K562 (cell line): ENCODE measurements around the gene PLD3. TPM values are rescaled to one million over a fixed set of nuclear protein-coding genes. Genes with fewer than 3 reads are reported as not detected.

Experiments used
- ATAC-seq: fragments of 200-7000 bp; cut with Tn5 transposase; 3 replicates; pipeline ENCODE4 v1.9.1; 2020; ENCODE audit warnings: moderate library complexity
- BruUV-seq: library from RNA; stranded (reverse); fragments of 400-500 nt; replicated peaks from 2 replicates; lab custom pipeline; 2021; lab: Mats Ljungman, UMichigan
- CTCF ChIA-PET: fragments of 300-600 bp; formaldehyde crosslinking; extraction: SDS; loops from one replicate; lab custom pipeline; 2021; ENCODE audit warnings: low intra/inter-chr PET ratio; lab: Yijun Ruan, JAX
- POLR2A ChIA-PET: fragments of 300-600, 350-650 bp; sonication (Branson Sonifier 250); formaldehyde crosslinking; extraction: SDS; loops from one replicate; lab custom pipeline; 2021; ENCODE audit warnings: antibody characterized with exemption, inconsistent platforms; lab: Yijun Ruan, JAX
- DNase-seq, 4 experiments: peaks; one replicate each; pipeline versions ENCODE4 v3.0.0 to v3.0.0-alpha.2; 2011 to 2018; ENCODE audit warnings: low spot score in 3 of 4, mixed read lengths in 3 of 4; ENCODE audit errors: extremely low read depth in 1 of 4
- FAIRE-seq: peaks from 2 replicates; lab custom pipeline; 2011; peaks lifted over from hg19 to GRCh38; lab: Jason Lieb, UNC
- H2AFZ ChIP-seq: 2 replicates; pipeline ENCODE4 v1.6.0; 2011; ENCODE audit warnings: low read depth, low read length, control low read depth, inconsistent platforms
- H3K27ac ChIP-seq: fragments of 200-600 bp; 3 replicates; pipeline ENCODE4 v1.8.0; 2011; ENCODE audit warnings: low read depth, mild to moderate bottlenecking, control low read depth, inconsistent platforms, low read length, moderate library complexity, mixed read lengths; ENCODE audit errors: extremely low read depth
- H3K27me3 ChIP-seq, 2 experiments: fragments of 300-600 bp in 1 of 2; 2 replicates in 1 of 2; 3 replicates in 1 of 2; pipeline versions ENCODE4 v1.6.0 to v1.8.0; 2011; ENCODE audit warnings: inconsistent platforms in 2 of 2, low read length in 2 of 2, mild to moderate bottlenecking in 1 of 2, mixed read lengths in 1 of 2, moderate library complexity in 1 of 2; ENCODE audit not compliant: control insufficient read depth in 2 of 2, insufficient read depth in 2 of 2
- H3K36me3 ChIP-seq: fragments of 300-600 bp; 3 replicates; pipeline ENCODE4 v1.8.0; 2011; ENCODE audit warnings: mild to moderate bottlenecking, low read length, inconsistent platforms; ENCODE audit not compliant: control insufficient read depth, insufficient read depth
- H3K4me1 ChIP-seq, 2 experiments: fragments of 200-600 bp in 1 of 2; replicated peaks in 1 of 2; 2 replicates in 1 of 2; 3 replicates in 1 of 2; pipeline versions ENCODE4 v1.5.1 to v1.8.0; 2011; ENCODE audit warnings: inconsistent platforms in 2 of 2, low read length in 2 of 2, mild to moderate bottlenecking in 1 of 2, mixed read lengths in 1 of 2, moderate library complexity in 1 of 2; ENCODE audit not compliant: control insufficient read depth in 2 of 2, insufficient read depth in 2 of 2
- H3K4me2 ChIP-seq: 2 replicates; pipeline ENCODE4 v1.6.1; 2011; ENCODE audit warnings: low read length, control low read depth, inconsistent platforms, mixed read lengths; ENCODE audit not compliant: insufficient read depth
- H3K4me3 ChIP-seq: fragments of 200-600 bp; sonication (generic), shearing (Covaris generic); 2 replicates; pipeline ENCODE4 v1.5.1; 2016; ENCODE audit warnings: control low read depth, inconsistent platforms
- H3K79me2 ChIP-seq: fragments of 200-600 bp; 3 replicates; pipeline ENCODE4 v1.8.0; 2011; ENCODE audit warnings: low read length, inconsistent platforms; ENCODE audit not compliant: control insufficient read depth, insufficient read depth
- H3K9ac ChIP-seq, 2 experiments: 2 replicates each; pipeline versions ENCODE4 v1.6.0 to v1.6.1; 2011; ENCODE audit warnings: low read depth in 2 of 2, low read length in 2 of 2, control low read depth in 1 of 2, inconsistent platforms in 1 of 2, mild to moderate bottlenecking in 1 of 2, mixed read lengths in 1 of 2; ENCODE audit not compliant: insufficient read depth in 1 of 2
- H3K9me1 ChIP-seq: one replicate; pipeline ENCODE4 v1.6.0; 2011; ENCODE audit warnings: inconsistent platforms, mild to moderate bottlenecking, low read length, moderate library complexity; ENCODE audit not compliant: control insufficient read depth, insufficient read depth
- H3K9me3 ChIP-seq: replicated peaks from 2 replicates; pipeline ENCODE4 v1.5.1; 2011; ENCODE audit warnings: low read depth, low read length, inconsistent platforms; ENCODE audit not compliant: control insufficient read depth, insufficient read depth
- H4K20me1 ChIP-seq: replicated peaks from 2 replicates; pipeline ENCODE4 v1.6.1; 2011; ENCODE audit warnings: low read length, inconsistent platforms, mixed read lengths; ENCODE audit not compliant: control insufficient read depth, insufficient read depth
- ADNP ChIP-seq: fragments of 200-800 bp; sonication (Bioruptor generic); IDR thresholded peaks from 2 replicates; pipeline ENCODE4 v1.6.1; 2016; ENCODE audit warnings: missing genetic modification characterization, missing compliant biosample characterization
- ARID3B ChIP-seq: fragments of 250-450 bp; sonication (Bioruptor Pico); IDR thresholded peaks from 2 replicates; pipeline ENCODE4 v1.4.0; 2020; ENCODE audit warnings: borderline replicate concordance
- BCOR ChIP-seq: fragments of 450-650 bp; IDR thresholded peaks from 2 replicates; pipeline ENCODE4 v1.6.1; 2016
- CHCHD3 ChIP-seq: fragments of 250-450 bp; sonication (Bioruptor Pico); IDR thresholded peaks from 2 replicates; pipeline ENCODE4 v2.1.2; 2022; ENCODE audit warnings: mild to moderate bottlenecking
- CHD4 ChIP-seq: fragments of 200-600 bp; sonication (generic); IDR thresholded peaks from 3 replicates; pipeline ENCODE4 v1.6.1; 2012; ENCODE audit warnings: low read depth, mild to moderate bottlenecking, mixed read lengths, low read length, inconsistent platforms; ENCODE audit not compliant: insufficient read depth, insufficient replicate concordance, poor library complexity, severe bottlenecking
- HDAC2 ChIP-seq: fragments of 450-650 bp; IDR thresholded peaks from 2 replicates; pipeline ENCODE4 v1.6.1; 2016; ENCODE audit warnings: mild to moderate bottlenecking
- HMG20A ChIP-seq: fragments of 450-650 bp; formaldehyde crosslinking; conservative IDR thresholded peaks from 2 replicates; pipeline ENCODE4 v1.4.0; 2020; ENCODE audit warnings: mild to moderate bottlenecking, mixed read lengths
- MYC ChIP-seq, 2 experiments: fragments of 250-450 bp in 1 of 2; sonication (Bioruptor Pico) in 1 of 2; IDR thresholded peaks; 2 replicates each; pipeline versions ENCODE4 v1.5.1 to v1.6.1; 2012 to 2021; ENCODE audit warnings: low read depth in 2 of 2, borderline replicate concordance in 1 of 2, improper control_type of control experiment in 1 of 2, low read length in 1 of 2, mild to moderate bottlenecking in 1 of 2, moderate library complexity in 1 of 2
- NCOA1 ChIP-seq: fragments of 450-650 bp; IDR thresholded peaks from 2 replicates; pipeline ENCODE4 v1.6.1; 2016; ENCODE audit warnings: low read depth
- PHF20 ChIP-seq: fragments of 450-650 bp; IDR thresholded peaks from 2 replicates; pipeline ENCODE4 v1.6.1; 2018; ENCODE audit not compliant: partially characterized antibody
- POLR3A ChIP-seq: IDR thresholded peaks from 2 replicates; pipeline ENCODE4 v1.6.1; 2011; ENCODE audit warnings: borderline replicate concordance, mild to moderate bottlenecking, moderate library complexity; ENCODE audit not compliant: insufficient read length, insufficient read depth; ENCODE audit errors: extremely low read depth
- PTBP1 ChIP-seq: fragments of 200-400 bp; formaldehyde crosslinking; IDR thresholded peaks from 2 replicates; pipeline ENCODE4 v1.6.1; 2017; ENCODE audit warnings: low read depth, low read length
- RBM25 ChIP-seq: fragments of 200-400 bp; formaldehyde crosslinking; IDR thresholded peaks from 2 replicates; pipeline ENCODE4 v1.6.1; 2018; ENCODE audit warnings: low read length, low read depth, moderate library complexity; ENCODE audit not compliant: severe bottlenecking
- SPI1 ChIP-seq: IDR thresholded peaks from 2 replicates; pipeline ENCODE4 v1.6.1; 2011; ENCODE audit warnings: low read depth, low read length, control low read depth, borderline replicate concordance
- THRAP3 ChIP-seq: fragments of 450-650 bp; IDR thresholded peaks from 2 replicates; pipeline ENCODE4 v1.6.1; 2016; ENCODE audit warnings: mild to moderate bottlenecking, inconsistent platforms, borderline replicate concordance
- ZMIZ1 ChIP-seq, 2 experiments: fragments of 150-350 bp in 1 of 2; IDR thresholded peaks; 2 replicates each; pipeline ENCODE4 v1.6.1; 2012 to 2016; ENCODE audit warnings: low read depth in 2 of 2, low read length in 2 of 2, mild to moderate bottlenecking in 1 of 2, moderate library complexity in 1 of 2
- WGBS: fragments of 100-300 bp; shearing (Covaris generic); methylation state at CpG from one replicate; pipeline ENCODE4 v1.1.6; 2016; ENCODE audit warnings: low coverage, mixed read lengths; ENCODE audit not compliant: insufficient coverage; ENCODE audit errors: missing lambda C conversion rate; 5-methylcytosine and 5-hydroxymethylcytosine counted together
- in situ Hi-C: fragments of 300-500 bp; cut with MboI; formaldehyde crosslinking; loops from 4 replicates; pipeline ENCODE4 v1.15.0; 2018; ENCODE audit warnings: inconsistent platforms, mixed read lengths
- intact Hi-C: fragments of 100-400 bp; cut with micrococcal nuclease; formaldehyde crosslinking; loops from 2 replicates; pipeline ENCODE4 v1.14.2; 2022
- polyA plus RNA-seq, 8 experiments: library from polyadenylated mRNA; depleted of rRNA in 4 of 8; stranded (reverse) in 5 of 8; unstranded in 3 of 8; fragments of >200 nt; fragmentation: Nextera tagmentation in 2 of 8; fragmentation: Illumina TruSeq in 1 of 8; extraction: Ambion mirVana in 2 of 8; extraction: Trizol in 1 of 8; gene quantifications; 2 replicates each; pipeline versions ENCODE4 v1.2.1 to v1.2.3, GENCODE V29; 2011 to 2014; ENCODE audit warnings: inconsistent platforms in 1 of 8, missing spikeins in 1 of 8
- total RNA-seq, 7 experiments: library from RNA; depleted of rRNA in 6 of 7; stranded (reverse); fragments of >200 nt in 6 of 7; fragmentation: Illumina TruSeq in 2 of 7; extraction: Trizol in 2 of 7; gene quantifications; 2 replicates each; pipeline versions ENCODE4 v1.2.1 to v1.2.3, GENCODE V29; 2011 to 2021; ENCODE audit warnings: low replicate concordance in 1 of 7

Gene PLD3
- total and polyA plus RNA-seq, 9 of the 15 experiments (the other 6 are each of a cell fraction or from before 2014, with no cell fraction given), result 2.3 to 128 (median 72.7) TPM

GRCh38 chr19:40411958-40412499, 63.5 kb downstream of the PLD3 start (continued):
- TF ChIP-seq ZMIZ1 (IDR thresholded peaks at IDR 0.05; ENCODE audit: low read depth in 2 of 2, low read length in 2 of 2), result no peak
- no peak for TF ChIP-seq THRAP3
- no peak for TF ChIP-seq HMG20A (CRISPR knock-in tag)
- TF ChIP-seq, all 486 proteins: peak for 15

- Histone ChIP-seq H3K4me3 (no peak overlapping the region), H3K9ac (no peak overlapping the region), H2AFZ (no peak overlapping the region), H3K27ac (no peak overlapping the region), H4K20me1 (no peaks in the 10 kb centered on the region), H3K9me3 (no peaks in the 10 kb centered on the region), H3K27me3 (no peaks in the 10 kb centered on the region), H3K36me3 (no peaks in the 10 kb centered on the region), H3K4me2 (no peak overlapping the region), H3K4me1 (peaks cover 32 to 63% of the 10 kb centered on the region in 2 experiments), H3K79me2 (no peaks in the 10 kb centered on the region), H3K9me1 (no peaks in the 10 kb centered on the region)
- FAIRE-seq, result no peak
- no peak for DNase-seq
- intact Hi-C loops (no loop called here), in situ Hi-C loops (no loop called here)
- POLR2A ChIA-PET, result interaction anchor here (1.0 to 1.6 kb wide), 4 partner anchors 8 to 19 kb away, joined by 3 to 6 read pairs (median 5); no protein-coding TSS in a partner anchor
- ATAC-seq, result no peak
- CTCF ChIA-PET, result no interaction called here
- no TSS peak for BruUV-seq
- WGBS, result 85% methylated on average over 3 of the region's 4 CpGs
- no peak for TF ChIP-seq MYC (IDR thresholded peaks at IDR 0.05; ENCODE audit: low read depth, low read length)
- TF ChIP-seq MYC (CRISPR knock-in tag; IDR thresholded peaks at IDR 0.05; ENCODE audit: borderline replicate concordance, low read depth), result no peak
- peak; percentile 88 for TF ChIP-seq RBM25
- TF ChIP-seq ARID3B (CRISPR knock-in tag), result no peak
- 0 out of 2 replicates have a peak, but pooled peaks have one; percentile 69 for TF ChIP-seq PTBP1
- TF ChIP-seq CHCHD3 (CRISPR knock-in tag), result no peak
- TF ChIP-seq HDAC2, result peak; percentile 76
- TF ChIP-seq NCOA1, result no peak
- TF ChIP-seq POLR3A, result no peak
- peak; percentile 43 for TF ChIP-seq CHD4
- peak; percentile 86 for TF ChIP-seq ADNP (tag)
- peak; percentile 96 for TF ChIP-seq BCOR
- TF ChIP-seq PHF20, result peak; percentile 50
- no peak for TF ChIP-seq SPI1
These were observed 64.4 kb downstream of the PLD3 start for GRCh38 chr19:40412866-40413265.
